Activated effector memory CD4-positive, alpha-beta T cell treated with anti-CD3 and anti-CD28 coated beads, Interleukin-2, amount 50 U/mL, for 16 hours (primary cell): ENCODE measurements around the gene SELENOF.
"Not testable (repeated sequence)": the region's sequence is repeated elsewhere in the genome, so short reads cannot be mapped to it uniquely, and the experiment has no call there.

ENCODE experiments used
- DNase-seq: peaks from one replicate; pipeline ENCODE4 v3.0.0-alpha.2; 2020

The SELENOF gene

DNA sequence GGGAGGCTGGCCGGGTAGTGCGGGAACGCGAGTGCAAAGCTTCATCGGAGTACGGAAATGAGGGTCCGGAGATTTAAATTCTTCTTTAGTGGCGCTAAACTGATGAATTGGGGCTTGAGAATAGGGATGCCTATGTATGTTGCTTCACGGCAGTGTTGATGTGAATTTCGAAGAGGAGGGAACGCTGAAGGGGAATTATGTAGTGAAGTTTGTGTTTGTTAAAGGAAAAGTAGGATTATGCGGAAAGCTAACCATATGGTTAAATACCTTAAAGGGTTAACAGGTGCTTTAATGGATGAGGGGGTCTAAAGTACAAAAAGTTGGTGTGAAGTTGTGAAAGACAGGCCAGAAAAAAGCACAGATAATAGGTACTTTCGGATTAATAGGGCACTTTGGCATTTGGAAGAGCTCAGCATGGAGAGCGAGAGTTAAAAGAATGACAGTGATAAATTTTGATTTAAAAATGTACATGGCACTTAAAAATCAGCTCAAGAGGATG, 1.9 kb upstream of the SELENOF start:
- DNase-seq: no peak

DNA sequence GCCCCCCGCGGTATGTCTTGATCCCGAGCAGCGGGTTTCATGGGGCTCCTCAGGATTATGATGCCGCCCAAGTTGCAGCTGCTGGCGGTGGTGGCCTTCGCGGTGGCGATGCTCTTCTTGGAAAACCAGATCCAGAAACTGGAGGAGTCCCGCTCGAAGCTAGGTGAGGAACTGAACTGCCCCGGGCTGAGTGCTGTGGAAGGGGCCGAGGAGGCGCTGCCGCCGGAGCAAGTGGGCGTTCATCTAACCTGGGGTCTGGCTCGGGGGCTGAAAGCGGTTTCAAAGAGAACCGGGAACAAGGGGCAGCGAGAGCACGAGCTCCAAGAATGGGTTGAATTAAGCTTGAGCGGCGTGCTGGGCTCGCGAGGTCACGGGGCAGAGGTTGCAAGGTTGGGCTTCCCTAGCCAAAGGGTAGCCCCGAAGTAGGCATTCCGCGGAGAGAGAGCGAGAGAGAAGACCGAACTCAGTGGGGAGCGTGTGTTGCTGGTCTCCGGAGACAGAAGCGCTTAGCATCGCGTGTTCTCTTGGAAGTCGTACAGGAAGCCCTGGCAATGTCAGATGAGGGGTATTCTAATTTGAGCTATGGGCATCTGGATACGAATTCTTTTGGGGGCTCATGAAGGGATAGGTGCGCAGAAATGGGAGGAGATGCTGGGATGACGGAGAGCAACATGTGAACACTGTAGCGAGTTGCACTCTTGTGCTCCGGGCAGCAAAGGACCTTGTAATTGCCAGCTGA, 1.2 kb upstream of the SELENOF start:
- peak; percentile 81 for DNase-seq

DNA sequence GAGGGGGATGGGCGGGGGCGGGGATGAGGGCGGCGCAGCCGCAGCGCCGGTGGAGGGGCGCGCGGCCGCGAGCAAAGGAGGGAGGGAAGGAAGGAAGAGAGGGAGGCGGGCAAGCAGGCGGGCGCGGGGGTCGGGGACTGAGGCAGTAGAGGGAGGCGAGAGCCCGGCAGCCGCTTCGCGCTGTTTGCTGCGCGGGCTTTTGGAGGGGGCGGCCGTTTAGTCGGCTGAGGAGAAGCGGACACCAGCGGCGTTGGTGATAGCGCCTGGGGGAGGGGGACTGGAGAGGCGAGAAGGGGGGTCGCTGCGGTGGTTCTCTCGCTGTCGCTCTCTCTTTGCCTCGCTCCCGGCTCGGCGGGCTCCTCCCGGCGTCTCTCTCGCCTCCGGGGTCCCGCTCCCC, 673 bp upstream of the SELENOF start, which contains the start of gene HS2ST1:
HS2ST1 (plus strand) TSS at position 35 of the 397 bp plus-strand sequence.
- no peak for DNase-seq

DNA sequence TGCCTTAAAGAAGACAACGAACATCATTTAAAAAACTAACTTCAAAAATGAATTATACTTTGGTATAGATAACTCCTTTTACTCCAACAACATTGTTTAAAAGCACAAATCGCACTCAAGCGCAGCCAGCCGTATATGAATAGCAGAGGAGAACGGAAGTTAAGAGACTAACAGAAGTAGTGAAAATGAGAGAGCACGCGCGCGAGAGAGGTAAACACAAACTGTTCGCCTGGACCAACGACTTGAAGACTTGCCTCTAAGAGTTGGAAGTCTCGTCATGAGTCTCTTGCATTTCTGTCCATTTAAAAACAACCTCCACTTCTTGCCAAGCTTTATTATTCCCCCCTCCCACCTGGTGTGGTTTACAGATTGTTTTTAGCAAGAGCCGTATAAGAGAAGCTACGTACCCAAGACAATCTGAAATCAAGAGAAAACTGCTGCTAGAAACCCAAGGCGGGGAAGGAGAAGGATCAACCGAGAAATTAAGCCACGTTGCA, 479 bp downstream of the SELENOF start:
- peak; percentile 77 for DNase-seq

DNA sequence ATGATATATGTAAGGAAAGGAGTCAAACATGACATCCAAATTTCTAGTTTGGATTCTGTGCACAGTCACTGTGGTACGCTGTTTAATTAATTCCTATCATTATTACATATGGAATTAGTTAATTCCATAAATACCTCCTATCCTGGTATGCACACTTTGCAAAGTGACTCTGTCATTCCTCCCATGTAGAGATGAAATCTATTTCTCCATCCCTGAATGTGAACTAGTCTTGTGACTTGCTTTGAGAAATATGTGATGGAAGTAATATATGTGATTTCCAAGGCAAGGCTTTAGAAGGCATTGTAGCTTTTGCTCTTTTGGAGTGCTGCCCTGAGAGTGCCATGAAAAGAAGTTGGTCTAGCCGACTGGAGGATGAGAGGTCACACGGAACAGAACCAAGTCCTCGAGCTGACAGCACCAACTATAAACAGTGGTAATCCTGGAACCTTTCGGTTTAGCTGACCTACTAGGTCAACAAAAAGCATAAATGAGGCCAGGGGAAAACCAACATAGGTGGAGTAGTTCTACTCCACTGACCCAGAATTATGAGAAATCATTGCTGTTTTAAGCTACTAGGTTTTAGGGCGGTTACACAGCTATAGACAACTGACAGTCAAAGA, 1.5 kb downstream of the SELENOF start:
- DNase-seq: no peak

DNA sequence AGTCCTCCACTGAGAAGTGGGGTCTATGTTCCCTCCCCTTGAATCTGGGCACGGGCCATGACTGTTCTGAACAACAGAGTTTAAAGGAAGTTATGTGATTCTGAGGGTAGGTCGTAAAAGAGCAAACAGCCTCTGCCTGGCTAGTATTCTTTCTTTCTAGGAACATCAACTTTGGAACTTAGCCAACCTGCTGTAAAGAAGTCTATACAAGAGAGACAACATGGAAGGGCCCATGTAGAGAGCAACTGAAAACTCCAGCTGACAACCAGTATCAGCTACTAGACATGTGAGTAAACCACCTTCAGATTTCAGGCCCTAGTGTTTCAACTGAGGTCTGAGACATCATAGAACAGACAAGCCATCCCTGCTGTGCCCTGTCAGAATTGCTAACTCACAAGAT, 7.5 kb downstream of the SELENOF start:
- DNase-seq: no peak

DNA sequence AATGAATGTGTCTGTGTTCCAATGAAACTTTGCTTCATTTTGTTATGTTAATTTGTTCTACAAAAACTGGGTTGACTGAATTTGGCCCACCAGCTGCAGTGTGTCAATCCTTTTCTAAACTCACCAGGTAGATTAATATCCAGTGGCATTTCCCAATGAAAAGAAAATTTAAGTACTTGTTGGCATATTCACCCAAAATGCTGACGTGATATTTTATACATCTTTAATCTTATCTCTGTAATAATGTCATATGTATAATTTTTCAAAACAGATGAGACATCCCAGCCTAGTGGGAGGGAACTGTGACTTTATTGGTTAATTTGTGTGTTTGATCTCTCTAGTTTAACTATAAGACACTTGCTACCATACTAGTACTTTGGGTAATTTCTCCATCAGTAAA, 8.1 kb downstream of the SELENOF start:
- DNase-seq: no peak

DNA sequence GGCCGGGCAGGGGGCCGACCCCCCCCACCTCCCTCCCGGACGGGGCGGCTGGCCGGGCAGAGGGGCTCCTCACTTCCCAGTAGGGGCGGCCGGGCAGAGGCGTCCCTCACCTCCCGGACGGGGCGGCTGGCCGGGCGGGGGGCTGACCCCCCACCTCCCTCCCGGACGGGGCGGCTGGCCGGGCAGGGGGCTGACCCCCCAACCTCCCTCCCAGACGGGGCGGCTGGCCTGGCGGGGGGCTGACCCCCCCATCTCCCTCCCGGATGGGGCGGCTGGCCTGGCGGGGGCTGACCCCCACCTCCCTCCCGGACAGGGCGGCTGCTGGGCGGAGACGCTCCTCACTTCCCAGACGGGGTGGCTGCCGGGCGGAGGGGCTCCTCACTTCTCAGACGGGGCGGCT, 14.5 kb downstream of the SELENOF start:
- not testable (repeated sequence) for DNase-seq

DNA sequence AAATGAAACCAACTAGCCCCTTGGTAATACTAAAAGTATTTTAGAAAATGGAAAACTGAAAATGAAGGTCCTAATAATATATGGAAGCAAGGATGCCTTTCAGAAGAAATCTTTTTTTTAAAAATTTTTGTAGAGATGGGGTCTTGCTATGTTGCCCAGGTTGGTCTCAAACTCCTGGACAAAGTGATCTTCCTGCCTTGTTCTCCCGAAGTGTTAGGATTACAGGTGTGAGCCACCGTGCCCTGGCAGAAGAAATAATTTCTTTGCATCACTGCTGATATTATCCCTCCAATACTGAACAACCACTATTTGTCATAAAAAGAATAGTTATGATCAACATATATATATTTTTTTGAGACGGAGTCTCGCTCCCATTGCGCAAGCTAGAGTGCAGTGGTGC, 25.6 kb downstream of the SELENOF start:
- no peak for DNase-seq

DNA sequence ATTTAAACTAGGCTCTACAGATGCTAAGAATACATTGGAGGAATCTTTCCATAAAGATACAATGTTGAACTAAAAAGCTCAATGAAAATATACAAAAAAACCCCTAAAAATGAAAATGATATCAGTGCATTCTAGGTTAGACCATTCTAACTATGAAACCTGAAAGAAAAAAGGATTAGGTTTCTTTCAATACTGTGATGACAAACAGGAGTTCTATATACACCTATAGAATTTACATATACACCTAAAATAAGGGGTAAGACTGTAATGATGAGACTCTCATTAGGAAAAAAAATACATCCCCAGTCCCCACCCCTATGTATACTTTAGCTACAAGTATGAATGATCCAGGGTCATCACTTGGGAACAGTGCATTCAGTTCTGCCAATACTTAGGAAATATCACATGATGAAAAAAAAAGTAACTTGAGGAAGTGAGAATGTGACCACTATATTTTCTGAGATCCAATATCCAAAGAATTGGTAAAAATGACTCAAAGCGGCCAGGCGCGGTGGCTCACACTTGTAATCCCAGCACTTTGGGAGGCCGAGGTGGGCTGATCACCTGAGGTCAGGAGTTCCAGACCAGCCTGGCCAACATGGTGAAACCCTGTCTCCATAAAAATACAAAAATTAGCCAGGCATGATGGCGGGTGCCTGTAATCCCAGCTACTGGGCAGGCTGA, 26.3 kb downstream of the SELENOF start:
- DNase-seq: no peak

DNA sequence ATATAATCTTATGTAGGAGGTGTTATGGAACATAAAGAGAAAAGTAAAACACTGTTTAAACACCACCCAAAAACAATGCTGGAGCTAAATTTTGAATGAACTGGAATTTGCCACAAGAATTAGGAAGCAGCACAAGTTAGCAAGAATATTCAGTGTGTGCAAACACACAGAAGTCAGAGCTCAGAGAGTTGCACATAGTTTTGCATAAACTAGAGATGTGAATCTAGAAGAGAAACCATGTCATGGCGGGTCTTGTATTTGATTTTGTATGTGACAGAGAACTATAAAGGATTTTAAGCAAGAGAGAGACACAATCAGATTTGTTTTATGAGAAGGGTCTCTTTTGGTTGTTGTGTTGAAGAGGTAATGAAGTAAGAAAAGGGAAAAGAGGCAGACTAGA, 38.2 kb downstream of the SELENOF start:
- no peak for DNase-seq

DNA sequence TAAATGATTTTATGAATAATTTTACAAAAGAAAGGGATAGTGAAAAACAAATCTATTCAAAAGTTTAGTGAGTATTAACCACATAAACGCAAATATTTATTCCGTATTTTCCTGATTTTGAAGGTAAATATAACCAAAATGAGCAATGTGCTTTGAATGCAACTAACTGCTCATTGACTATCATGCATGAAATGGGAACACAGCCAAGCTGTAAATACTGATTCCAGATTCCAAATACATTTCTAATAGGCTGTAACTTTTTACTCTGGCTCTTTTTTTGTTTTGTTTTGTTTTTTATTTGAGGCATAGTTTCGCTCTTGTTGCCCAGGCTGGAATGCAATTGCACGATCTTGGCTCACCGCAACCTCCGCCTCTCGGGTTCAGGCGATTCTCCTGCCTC, 41.8 kb downstream of the SELENOF start:
- DNase-seq: no peak

DNA sequence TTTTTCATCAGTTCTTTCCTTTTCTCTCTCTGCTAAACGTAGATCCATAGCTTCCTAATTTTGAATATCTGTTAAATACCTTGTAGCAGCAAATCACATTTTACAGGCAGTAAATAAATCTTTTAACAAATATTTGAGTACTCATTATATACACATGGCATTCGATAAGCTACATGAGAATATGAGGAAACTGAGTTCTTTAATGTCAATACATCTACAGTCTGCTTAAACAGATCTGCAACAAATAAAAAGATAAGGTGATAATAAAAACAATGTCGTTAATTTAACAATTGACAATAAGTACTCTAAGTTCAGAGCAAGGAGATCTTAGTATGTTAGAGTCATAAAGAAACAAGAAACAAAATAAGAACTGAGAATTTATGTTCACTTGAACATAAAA, 42.9 kb downstream of the SELENOF start:
- DNase-seq: no peak

DNA sequence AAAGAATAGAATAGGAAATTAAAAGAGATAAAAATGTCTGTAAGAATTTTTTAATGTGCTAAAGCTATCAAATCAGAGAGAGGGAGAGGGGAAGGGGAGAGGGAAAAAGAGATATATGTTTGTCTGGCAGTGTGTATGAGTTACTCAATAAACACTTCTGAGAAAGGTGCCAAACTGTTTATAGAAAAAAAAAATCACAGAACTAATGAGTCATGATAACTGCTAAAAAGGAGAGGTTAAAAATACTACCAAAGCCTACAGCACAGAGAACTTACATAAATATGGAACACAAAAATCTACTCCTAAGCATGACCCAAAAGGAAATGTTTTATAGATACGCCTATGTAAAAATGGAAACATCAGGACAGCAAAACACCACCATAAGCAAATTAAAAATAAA, 45.4 kb downstream of the SELENOF start:
- no peak for DNase-seq

DNA sequence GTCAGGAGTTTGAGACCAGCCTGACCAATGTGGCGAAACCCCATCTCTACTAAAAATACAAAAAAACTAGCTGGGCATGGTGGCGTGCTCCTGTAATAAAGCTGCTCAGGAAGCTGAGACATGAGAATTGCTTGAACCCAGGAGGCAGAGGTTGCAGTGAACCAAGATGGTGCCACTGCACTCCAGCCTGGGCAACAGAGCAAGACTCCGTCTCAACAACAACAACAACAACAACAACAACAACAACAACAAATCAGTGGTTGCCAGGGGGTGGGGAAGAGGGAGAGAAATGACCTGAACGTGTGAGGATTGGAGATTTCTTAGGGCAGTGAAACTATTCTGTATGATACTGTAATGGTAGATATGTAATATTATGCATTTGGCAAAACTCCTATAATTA, 46.6 kb downstream of the SELENOF start:
- not testable (repeated sequence) for DNase-seq

DNA sequence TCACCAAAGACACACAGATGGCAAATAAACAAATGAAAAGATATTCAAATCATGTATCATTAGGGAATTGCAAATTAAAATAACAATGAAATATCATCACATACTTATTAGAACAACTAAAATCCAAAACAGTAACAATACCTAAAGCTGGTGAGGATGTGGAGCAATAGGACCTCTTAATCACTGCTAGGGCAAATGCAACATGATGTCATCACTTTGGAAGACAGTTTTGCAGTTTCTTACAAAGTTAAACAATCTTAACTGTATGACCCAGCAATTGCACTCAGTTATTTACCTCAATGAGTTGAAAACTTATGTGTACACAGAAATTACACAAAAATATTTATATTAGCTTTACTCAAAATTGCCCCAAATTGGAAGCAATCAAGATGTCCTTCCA, 47.3 kb downstream of the SELENOF start:
- no peak for DNase-seq

DNA sequence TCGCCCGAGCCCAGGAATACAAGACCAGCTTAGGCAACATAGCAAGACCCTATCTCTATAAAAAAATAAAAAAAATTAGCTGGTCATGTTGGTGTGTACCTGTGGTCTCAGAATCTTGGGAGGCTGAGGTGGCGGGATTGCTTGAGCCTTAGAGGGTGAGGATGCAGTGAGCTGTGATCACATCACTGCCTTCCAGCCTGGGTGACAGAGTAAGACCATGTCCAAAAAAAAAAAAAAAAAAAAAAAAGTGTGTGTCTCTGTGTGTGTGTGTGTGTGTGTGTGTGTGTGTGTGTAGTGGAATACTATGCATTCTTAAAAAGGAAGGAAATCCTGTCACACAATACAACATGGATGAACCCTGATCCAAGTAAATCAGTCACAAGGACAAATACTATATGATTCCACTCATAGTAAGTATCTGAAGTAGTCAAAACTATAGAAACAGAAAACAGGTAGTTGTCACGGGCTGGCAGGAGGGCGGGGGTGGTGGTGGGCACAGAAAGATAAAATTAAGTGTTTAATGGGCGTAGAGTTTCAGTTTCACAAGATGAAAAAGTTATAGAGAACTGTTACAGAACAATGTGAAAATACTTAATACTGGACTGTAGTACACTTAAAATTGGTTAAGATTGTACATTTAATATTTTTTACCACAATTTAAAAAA, 47.8 kb downstream of the SELENOF start:
- no peak for DNase-seq

DNA sequence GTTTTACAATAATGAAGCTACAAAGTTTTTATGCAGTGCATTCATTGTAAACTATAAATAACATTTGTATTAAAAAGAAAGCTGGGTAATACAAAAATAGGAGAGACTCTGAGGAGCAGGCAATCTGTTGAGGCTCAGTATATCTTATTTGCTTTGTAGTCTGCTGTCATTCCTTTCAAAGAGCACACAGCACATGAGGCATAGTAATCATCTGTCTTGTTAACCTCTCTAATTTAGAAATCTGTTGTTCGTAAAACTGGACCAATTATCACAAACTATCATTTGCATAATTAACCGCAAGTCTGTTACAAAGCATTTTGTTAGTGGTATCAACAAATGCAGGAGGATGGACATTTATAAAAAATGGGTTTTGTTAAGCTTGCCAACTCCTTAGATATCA, 51.0 kb downstream of the SELENOF start:
- no peak for DNase-seq

DNA sequence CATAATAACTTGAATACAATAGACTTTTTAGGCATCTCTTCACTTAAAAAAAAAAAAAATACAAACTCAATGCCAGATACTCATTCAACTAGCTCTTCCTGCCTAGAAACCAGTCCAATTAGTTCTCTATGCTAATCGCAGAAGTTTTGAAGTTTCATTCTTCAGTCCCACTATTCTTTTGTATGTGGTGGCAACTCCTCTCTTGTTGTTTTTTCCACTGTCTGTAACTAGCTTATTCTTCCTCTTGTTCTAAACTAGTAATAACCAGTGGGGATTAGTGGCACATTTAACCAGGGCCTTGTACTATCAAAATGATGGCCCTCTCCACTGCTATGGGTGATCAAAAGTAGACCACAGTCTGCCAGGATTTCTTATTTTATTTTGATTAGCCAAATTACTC, 52.5 kb downstream of the SELENOF start:
- DNase-seq: no peak

DNA sequence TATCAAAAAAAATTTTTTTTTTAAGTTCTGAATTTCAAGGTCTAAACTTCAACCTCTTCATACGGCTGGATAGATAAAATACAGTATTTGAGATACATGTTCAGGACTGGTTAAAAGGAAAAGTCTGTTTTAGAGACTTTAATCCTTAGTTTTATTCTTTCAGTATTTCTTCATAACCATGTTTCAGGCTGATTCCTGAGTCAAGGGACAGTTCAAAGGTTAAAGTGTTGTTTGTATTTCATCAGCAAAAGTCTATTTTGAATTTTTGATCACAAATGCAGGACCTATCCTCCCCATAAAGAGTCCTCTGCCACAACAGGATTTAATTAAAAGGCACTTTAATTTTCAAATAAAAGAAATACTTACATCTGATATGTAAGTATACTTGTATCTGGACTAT, 53.5 kb downstream of the SELENOF start:
- DNase-seq: no peak

DNA sequence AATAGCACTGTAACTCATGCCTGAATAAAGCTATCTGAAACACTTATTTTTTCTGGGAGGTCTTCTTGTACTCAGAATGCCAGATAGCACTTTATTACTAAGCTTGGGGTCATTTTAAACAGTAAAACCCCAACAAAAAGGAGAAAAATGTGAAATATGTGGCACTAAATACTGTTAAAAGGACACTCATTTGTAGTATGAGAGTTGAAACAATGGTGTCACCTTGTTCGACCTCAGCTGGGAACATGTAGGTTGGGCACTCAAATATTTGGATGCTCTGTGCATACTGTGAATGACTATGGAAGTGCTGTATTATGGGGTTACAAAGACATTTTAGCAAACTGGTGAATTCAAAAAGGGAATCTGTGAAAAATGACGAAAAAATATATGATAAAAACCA, 53.9 kb downstream of the SELENOF start:
- DNase-seq: no peak

DNA sequence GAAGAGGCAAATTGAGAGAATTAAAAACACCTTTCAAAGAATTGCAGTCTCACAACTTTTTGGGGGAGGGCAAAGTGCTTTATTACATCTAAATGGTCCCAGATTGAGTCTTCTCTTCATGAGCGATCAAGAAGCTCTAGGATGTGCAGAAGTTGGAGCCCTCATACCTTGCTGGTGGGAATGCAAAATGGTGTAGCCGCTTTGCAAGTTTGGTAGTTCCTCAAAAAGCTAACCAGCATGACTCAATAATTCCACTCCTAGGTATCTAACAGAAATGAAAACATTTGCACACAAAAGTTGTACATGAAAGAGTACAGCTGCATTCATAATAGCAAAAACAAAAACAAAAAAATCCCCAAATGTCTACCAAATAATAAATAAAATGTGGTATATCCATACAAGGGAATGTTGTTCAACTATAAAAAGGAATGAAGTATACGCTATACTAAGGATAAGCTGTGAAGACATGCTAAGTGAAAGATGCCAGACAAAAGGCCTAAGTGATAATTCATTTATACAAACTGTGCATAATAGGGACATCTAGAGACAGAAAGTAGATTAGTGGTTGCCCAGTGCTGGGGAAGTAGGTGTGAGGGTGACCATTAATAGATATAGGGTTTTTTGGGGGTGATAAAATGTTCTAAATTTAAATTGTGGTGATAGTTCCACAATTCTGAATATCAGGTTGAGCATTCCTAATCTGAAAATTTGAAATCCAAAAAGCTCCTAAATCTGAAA, 55.2 kb downstream of the SELENOF start:
- DNase-seq: no peak

DNA sequence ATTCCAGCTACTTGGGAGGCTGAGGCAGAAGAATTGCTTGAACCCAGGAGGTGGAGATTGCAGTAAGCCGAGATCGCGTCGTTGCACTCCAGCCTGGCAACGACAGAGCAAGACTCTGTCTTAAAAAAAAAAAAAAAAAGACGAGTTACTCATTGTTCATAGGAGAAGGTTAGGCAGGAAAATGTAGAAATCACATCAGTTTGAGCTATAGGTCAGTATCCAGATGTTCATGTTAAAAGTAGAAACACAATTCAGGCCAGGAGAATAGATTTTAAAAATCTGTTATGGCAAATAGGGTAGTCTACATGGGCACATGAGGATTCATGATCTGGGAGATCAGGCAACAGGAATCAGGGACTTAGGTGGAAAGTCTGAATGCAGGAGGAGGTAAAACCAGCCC, 57.7 kb downstream of the SELENOF start:
- DNase-seq: no peak
